Smooth muscle cell of the umbilical artery (primary cell): ENCODE measurements around the gene RIPK4. TPM values are rescaled to one million over a fixed set of nuclear protein-coding genes. Genes with fewer than 3 reads are reported as not detected.

Source experiments
- total RNA-seq: library from RNA; depleted of rRNA; stranded (reverse); fragments of >200 nt; gene quantifications from 2 replicates; pipeline ENCODE4 v1.2.3, GENCODE V29; 2014

The RIPK4 gene
- under 0.01 and 0.28 TPM in 2 replicates for total RNA-seq

DNA sequence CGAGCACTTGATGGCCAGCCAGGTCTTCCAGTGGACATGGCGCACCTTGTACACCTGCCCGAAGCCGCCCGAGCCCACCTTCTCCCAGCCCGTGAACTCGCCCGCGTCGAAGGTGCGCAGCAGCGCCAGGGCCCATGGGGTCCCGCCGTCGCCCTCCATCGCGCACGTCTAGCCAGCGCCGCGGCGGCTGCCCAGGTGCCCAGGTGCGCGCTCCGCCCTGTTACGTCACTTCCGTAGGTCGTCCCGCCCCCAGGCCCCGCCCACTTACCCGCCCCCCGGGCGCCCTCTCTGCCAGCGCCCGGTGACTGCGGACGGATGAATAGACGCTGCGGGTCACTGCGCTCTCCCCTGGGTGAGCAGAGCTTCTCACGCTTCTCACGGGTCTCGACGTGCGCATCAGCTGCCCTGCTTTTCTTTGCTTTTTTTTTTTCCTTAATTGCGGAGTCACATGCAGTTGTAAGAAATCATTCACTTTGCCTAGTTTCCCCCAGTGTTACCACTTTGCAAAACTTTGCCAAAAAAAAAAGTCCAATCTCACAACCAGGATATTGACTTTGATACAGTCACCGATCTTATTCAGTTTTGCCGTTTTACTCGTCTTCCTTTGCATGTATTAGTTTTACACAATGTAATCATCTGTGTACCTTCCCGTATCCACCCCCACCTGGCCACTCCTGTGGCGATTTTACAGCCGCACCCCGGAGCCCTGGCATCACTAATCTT is at the start of gene RIPK4:
Gene RIPK4 (minus strand): TSS at position 170 of the 723 bp plus-strand sequence. CDS start 11 bp downstream, at position 159.

Other genes with a start within 250 kb of the RIPK4 start
- 3.9 and 7.0 TPM in 2 replicates for gene PRDM15, start 112.3 kb upstream of the RIPK4 start, total RNA-seq
- 17.8 and 29.5 TPM in 2 replicates for gene C2CD2, start 187.0 kb upstream of the RIPK4 start, total RNA-seq
- gene ZBTB21, start 243.3 kb upstream of the RIPK4 start, total RNA-seq, result 7.1 and 11.0 TPM in 2 replicates